GM12801 (cell line): ENCODE results near the gene LSM8.

ENCODE experiments used
- CTCF ChIP-seq: IDR thresholded peaks from one replicate; pipeline ENCODE4 v1.5.1; 2011; ENCODE audit warnings: control low read depth; ENCODE audit not compliant: insufficient read length; ENCODE audit errors: extremely low read depth

Gene LSM8

GRCh38 chr7:118224521-118224920 is 40.6 kb downstream of the LSM8 start, which contains the start of gene ANKRD7:
Gene ANKRD7, plus strand, starts transcription at chr7:118224704. Its CDS starts 127 bp downstream, at chr7:118224831.
- no peak for TF ChIP-seq CTCF

GRCh38 chr7:118232837-118233236 is 48.9 kb downstream of the LSM8 start:
- TF ChIP-seq CTCF = no peak

GRCh38 chr7:118233799-118234198 is 49.8 kb downstream of the LSM8 start:
- TF ChIP-seq CTCF = no peak

GRCh38 chr7:118239014-118239413 is 55.0 kb downstream of the LSM8 start:
- no peak for TF ChIP-seq CTCF
